Measurements from ENCODE around the gene KIAA1328.

The KIAA1328 gene

GRCh38 chr18:36942264-36942663, 113.3 kb downstream of the KIAA1328 start:
- in situ Hi-C loops (cut with HindIII; ENCODE audit: low sequenced_read_pairs): loop anchor here (25.0 kb wide), 2 partner anchors 395 to 545 kb away; no protein-coding TSS in a partner anchor

- in situ Hi-C loops (cut with HindIII; ENCODE audit: low sequenced_read_pairs): loop anchor here (25.0 kb wide), 2 partner anchors 389 to 539 kb away; no protein-coding TSS in a partner anchor
These were observed 119.0 kb downstream of the KIAA1328 start for GRCh38 chr18:36947820-36948348.

- in situ Hi-C loops (cut with HindIII; ENCODE audit: low sequenced_read_pairs): no loop called here
These were observed 121.4 kb downstream of the KIAA1328 start for GRCh38 chr18:36950282-36950681.

- in situ Hi-C loops (cut with HindIII; ENCODE audit: low sequenced_read_pairs): no loop called here
These were observed 122.0 kb downstream of the KIAA1328 start for GRCh38 chr18:36950960-36951359.

- in situ Hi-C loops (cut with HindIII; ENCODE audit: low sequenced_read_pairs): no loop called here
These were observed 124.1 kb downstream of the KIAA1328 start for GRCh38 chr18:36953047-36953446.

- in situ Hi-C loops (cut with HindIII; ENCODE audit: low sequenced_read_pairs): no loop called here
These were observed 131.1 kb downstream of the KIAA1328 start for GRCh38 chr18:36960038-36960437.

- in situ Hi-C loops (cut with HindIII; ENCODE audit: low sequenced_read_pairs): no loop called here
These were observed 134.5 kb downstream of the KIAA1328 start for GRCh38 chr18:36963464-36963863.

GRCh38 chr18:36974686-36975085, 145.8 kb downstream of the KIAA1328 start:
- in situ Hi-C loops (cut with HindIII; ENCODE audit: low sequenced_read_pairs): no loop called here

- in situ Hi-C loops (cut with HindIII; ENCODE audit: low sequenced_read_pairs): no loop called here
These were observed 148.2 kb downstream of the KIAA1328 start for GRCh38 chr18:36977121-36977520.

- in situ Hi-C loops (cut with HindIII; ENCODE audit: low sequenced_read_pairs): no loop called here
These were observed 164.1 kb downstream of the KIAA1328 start for GRCh38 chr18:36993068-36993467.

- in situ Hi-C loops (cut with HindIII; ENCODE audit: low sequenced_read_pairs): no loop called here
These were observed 177.8 kb downstream of the KIAA1328 start for GRCh38 chr18:37006742-37007141.

- in situ Hi-C loops (cut with HindIII; ENCODE audit: low sequenced_read_pairs): no loop called here
These were observed 183.5 kb downstream of the KIAA1328 start for GRCh38 chr18:37012452-37012851.

GRCh38 chr18:37019157-37019827, 190.4 kb downstream of the KIAA1328 start:
- in situ Hi-C loops (cut with HindIII; ENCODE audit: low sequenced_read_pairs): no loop called here

- in situ Hi-C loops (cut with HindIII; ENCODE audit: low sequenced_read_pairs): no loop called here
These were observed 204.5 kb downstream of the KIAA1328 start for GRCh38 chr18:37033419-37033818.

- in situ Hi-C loops (cut with HindIII; ENCODE audit: low sequenced_read_pairs): no loop called here
These were observed 213.5 kb downstream of the KIAA1328 start for GRCh38 chr18:37042381-37042780.

- in situ Hi-C loops (cut with HindIII; ENCODE audit: low sequenced_read_pairs): no loop called here
These were observed 226.3 kb downstream of the KIAA1328 start for GRCh38 chr18:37055137-37055802.

GRCh38 chr18:37064187-37064586, 235.3 kb downstream of the KIAA1328 start:
- in situ Hi-C loops (cut with HindIII; ENCODE audit: low sequenced_read_pairs): no loop called here

- in situ Hi-C loops (cut with HindIII; ENCODE audit: low sequenced_read_pairs): loop anchor here (5.0 kb wide), 1 partner anchor 43 kb away; no protein-coding TSS in a partner anchor
These were observed 236.3 kb downstream of the KIAA1328 start for GRCh38 chr18:37065254-37065653.

GRCh38 chr18:37084912-37085311, 256.0 kb downstream of the KIAA1328 start:
- in situ Hi-C loops (cut with HindIII; ENCODE audit: low sequenced_read_pairs): no loop called here

- in situ Hi-C loops (cut with HindIII; ENCODE audit: low sequenced_read_pairs): no loop called here
These were observed 256.4 kb downstream of the KIAA1328 start for GRCh38 chr18:37085362-37085761.

- in situ Hi-C loops (cut with HindIII; ENCODE audit: low sequenced_read_pairs): no loop called here
These were observed 279.0 kb downstream of the KIAA1328 start for GRCh38 chr18:37107748-37108522.
